ENCODE measurements around the gene NIT2. TPM values are rescaled to one million over a fixed set of nuclear protein-coding genes. Genes with fewer than 3 reads are reported as not detected.
"Not testable (repeated sequence)": the region's sequence is repeated elsewhere in the genome, so short reads cannot be mapped to it uniquely, and the experiment has no call there.

The NIT2 gene
- 23.9 TPM for polyA plus RNA-seq (ENCODE audit: insufficient read length)

GRCh38 chr3:100334488-100335351 is at the start of gene NIT2:
TSS of gene NIT2 (plus strand) at chr3:100334757. CDS start at chr3:100334792, 35 bp downstream.
- peak; percentile 52 for DNase-seq (ENCODE audit: low read depth)

GRCh38 chr3:100288288-100288894 is 46.2 kb upstream of the NIT2 start:
- no peak for DNase-seq (ENCODE audit: low read depth)

GRCh38 chr3:100289339-100289738 is 45.2 kb upstream of the NIT2 start:
- no peak for DNase-seq (ENCODE audit: low read depth)

- no peak for DNase-seq (ENCODE audit: low read depth)
Observed at GRCh38 chr3:100295089-100295488, 39.5 kb upstream of the NIT2 start.

- DNase-seq (ENCODE audit: low read depth) = no peak
Observed at GRCh38 chr3:100297784-100298183, 36.8 kb upstream of the NIT2 start.

- no peak for DNase-seq (ENCODE audit: low read depth)
Observed at GRCh38 chr3:100299016-100299415, 35.5 kb upstream of the NIT2 start.

- DNase-seq (ENCODE audit: low read depth) = no peak
Observed at GRCh38 chr3:100306695-100307094, 27.9 kb upstream of the NIT2 start.

- DNase-seq (ENCODE audit: low read depth) = no peak
Observed at GRCh38 chr3:100310355-100310965, 24.1 kb upstream of the NIT2 start.

GRCh38 chr3:100311011-100311410 is 23.5 kb upstream of the NIT2 start:
- no peak for DNase-seq (ENCODE audit: low read depth)

- DNase-seq (ENCODE audit: low read depth) = peak; percentile 35
Observed at GRCh38 chr3:100316641-100317069, 17.9 kb upstream of the NIT2 start.

GRCh38 chr3:100317912-100318311 is 16.6 kb upstream of the NIT2 start:
- DNase-seq (ENCODE audit: low read depth) = no peak

GRCh38 chr3:100319951-100320350 is 14.6 kb upstream of the NIT2 start:
- no peak for DNase-seq (ENCODE audit: low read depth)

- DNase-seq (ENCODE audit: low read depth) = no peak
Observed at GRCh38 chr3:100324044-100324443, 10.5 kb upstream of the NIT2 start.

GRCh38 chr3:100325827-100326226 is 8.7 kb upstream of the NIT2 start:
- DNase-seq (ENCODE audit: low read depth) = no peak

GRCh38 chr3:100327377-100327776 is 7.2 kb upstream of the NIT2 start:
- not testable (repeated sequence) for DNase-seq (ENCODE audit: low read depth)

GRCh38 chr3:100329800-100330489 is 4.6 kb upstream of the NIT2 start:
- DNase-seq (ENCODE audit: low read depth) = no peak

GRCh38 chr3:100330651-100331050 is 3.9 kb upstream of the NIT2 start:
- DNase-seq (ENCODE audit: low read depth) = no peak

GRCh38 chr3:100331660-100332059 is 2.9 kb upstream of the NIT2 start:
- no peak for DNase-seq (ENCODE audit: low read depth)

GRCh38 chr3:100333051-100333450 is 1.5 kb upstream of the NIT2 start:
- no peak for DNase-seq (ENCODE audit: low read depth)

GRCh38 chr3:100333970-100334487 is 528 bp upstream of the NIT2 start:
- no peak for DNase-seq (ENCODE audit: low read depth)

GRCh38 chr3:100335434-100335833 is 877 bp downstream of the NIT2 start:
- DNase-seq (ENCODE audit: low read depth) = no peak

GRCh38 chr3:100336229-100336628 is 1.7 kb downstream of the NIT2 start:
- DNase-seq (ENCODE audit: low read depth) = not testable (repeated sequence)

Measured in forelimb muscle (tissue), 1 donor.